GM12892 (cell line): ENCODE measurements around the gene ACVR2B.

Experiments
- POLR2A ChIP-seq: IDR thresholded peaks from 2 replicates; pipeline ENCODE4 v1.6.1; 2011; ENCODE audit warnings: low read depth, low read length, control low read depth
- POLR2AphosphoS5 ChIP-seq: IDR thresholded peaks from 2 replicates; pipeline ENCODE4 v1.6.1; 2011; ENCODE audit warnings: low read depth, low read length, control low read depth

DNA sequence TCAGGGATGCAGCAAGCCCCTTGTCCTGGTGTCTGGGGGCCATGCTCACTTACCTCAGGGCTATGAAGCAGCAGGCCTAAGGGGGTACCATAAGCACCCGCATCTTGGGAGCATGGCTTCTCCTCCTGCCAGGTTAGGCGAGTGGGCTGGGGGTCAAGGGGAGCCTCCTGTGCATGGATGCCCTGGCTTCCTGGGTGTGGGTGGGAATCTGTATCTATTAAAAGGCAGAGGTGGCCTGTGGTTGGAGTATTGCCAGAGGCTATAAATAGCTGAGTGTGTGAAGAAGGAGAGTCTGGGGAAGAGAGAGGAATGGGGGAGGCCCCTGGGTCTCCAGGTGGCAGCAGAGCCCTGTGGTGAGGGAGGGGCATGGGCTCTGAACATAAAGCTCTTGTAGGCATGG, 19.5 kb downstream of the ACVR2B start:
- TF ChIP-seq POLR2A (no peak), POLR2AphosphoS5 (no peak)
